Body of pancreas (tissue), 4 donors: ENCODE results near the gene RAB15. TPM values are rescaled to one million over a fixed set of nuclear protein-coding genes. Genes with fewer than 3 reads are reported as not detected.
A peak's percentile ranks its signal among the peaks of the same experiment; 100 is the strongest.

Source experiments
- ATAC-seq: fragments of 150-250 bp; one replicate; pipeline ENCODE4 v1.9.1; 2016
- DNase-seq, 4 donors: peaks; one replicate each; pipeline ENCODE4 v3.0.0-alpha.2; 2019
- H3K27ac ChIP-seq, 4 donors: fragments of 200-600 bp; sonication (generic); 1 replicate in 3 of 4; 2 replicates in 1 of 4; pipeline versions ENCODE4 v1.5.1 to v1.6.1; 2016 to 2019; ENCODE audit warnings: mild to moderate bottlenecking in 1 of 4, mixed read lengths in 1 of 4, moderate library complexity in 1 of 4
- H3K27me3 ChIP-seq, 2 donors: fragments of 200-600 bp; sonication (generic); one replicate each; pipeline ENCODE4 v1.6.0; 2016; ENCODE audit warnings: mild to moderate bottlenecking in 1 of 2
- H3K36me3 ChIP-seq, 2 donors: fragments of 200-600 bp; sonication (generic); replicated peaks in 1 of 2; 2 replicates each; pipeline ENCODE4 v1.5.1; 2016; ENCODE audit warnings: low read depth in 2 of 2; ENCODE audit not compliant: insufficient read depth in 1 of 2
- H3K4me1 ChIP-seq: fragments of 200-600 bp; sonication (generic); one replicate; pipeline ENCODE4 v1.6.0; 2016
- H3K4me3 ChIP-seq, 2 donors: fragments of 200-600 bp; sonication (generic); 1 replicate in 1 of 2; 2 replicates in 1 of 2; pipeline ENCODE4 v1.5.1; 2016 to 2019
- H3K9me3 ChIP-seq, 3 donors: fragments of 200-600 bp; sonication (generic); 1 replicate in 2 of 3; 2 replicates in 1 of 3; pipeline ENCODE4 v1.5.1; 2016
- POLR2A ChIP-seq, 3 donors: fragments of 450-650 bp; IDR thresholded peaks; one replicate each; pipeline ENCODE4 v1.6.1; 2016; ENCODE audit warnings: antibody characterized with exemption in 3 of 3, mild to moderate bottlenecking in 2 of 3
- WGBS, 2 donors: methylation state at CpG; one replicate each; pipeline ENCODE4 v1.1.5; 2017; 5-methylcytosine and 5-hydroxymethylcytosine counted together
- intact Hi-C: fragments of 100-400 bp; cut with DNase I; formaldehyde crosslinking; loops from one replicate; pipeline ENCODE4 v1.15.1; 2023
- total RNA-seq, 2 donors: library from RNA; depleted of rRNA; stranded (reverse); fragments of >200 nt; gene quantifications; one replicate each; pipeline ENCODE4 v1.1.0, GENCODE V29; 2016
- TF ChIP-seq, protein P1 (sequence below), 7 experiments: fragments of 450-650 bp in 4 of 7; fragments of 200-600 bp in 3 of 7; sonication (generic) in 3 of 7; IDR thresholded peaks; one replicate each; pipeline ENCODE4 v1.5.1; 2016 to 2019; ENCODE audit warnings: antibody characterized with exemption in 7 of 7

The RAB15 gene
- 10 to 100 TPM; 10.1 to 19.8 TPM for total RNA-seq

DNA sequence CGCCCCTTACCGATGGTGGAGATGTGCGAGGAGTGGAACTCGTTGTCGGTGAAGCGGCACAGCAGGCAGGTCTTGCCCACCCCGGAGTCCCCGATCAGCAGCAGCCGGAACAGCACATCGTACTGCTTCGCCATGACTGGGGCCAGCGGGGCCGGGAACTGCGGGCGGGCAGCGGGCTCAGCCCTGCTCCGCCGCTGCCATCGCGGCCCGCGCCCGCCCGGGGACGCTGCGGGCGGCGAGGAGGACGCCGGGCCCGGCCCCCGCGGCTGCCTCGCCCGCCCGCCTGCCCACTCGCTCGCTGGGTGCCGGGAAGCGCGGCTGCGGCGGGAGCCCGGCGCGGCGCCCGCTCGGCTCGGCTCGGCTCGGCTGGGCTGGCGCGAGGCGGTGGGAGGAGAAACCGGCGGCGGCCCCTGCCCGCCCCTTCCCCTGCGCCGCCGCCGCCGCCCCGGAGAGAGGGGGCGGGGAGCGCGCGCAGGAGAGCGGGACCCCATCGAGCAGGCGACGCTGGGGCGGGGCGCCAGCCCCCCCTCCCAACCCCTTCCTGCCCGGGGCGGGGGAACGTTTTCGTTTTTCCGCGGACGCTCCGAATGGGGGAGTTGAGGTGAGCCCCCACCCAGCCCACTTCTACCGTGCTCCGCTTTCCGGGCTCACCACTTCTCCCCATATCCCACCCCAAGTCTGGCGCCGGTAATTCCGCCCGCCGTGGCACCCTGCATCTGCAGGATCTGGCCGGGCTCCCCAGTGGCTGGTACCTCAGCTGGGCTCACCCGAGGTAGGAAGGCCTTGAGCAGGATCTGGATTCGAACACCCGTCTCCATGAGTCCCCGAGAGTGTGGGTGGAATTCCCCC lies at the start of gene RAB15:
Gene RAB15 (minus strand): TSS at position 394 of the 849 bp plus-strand sequence. CDS start 260 bp downstream, at position 134.
- intact Hi-C loops = loop anchor here (10.0 kb wide), 1 partner anchor 147 kb away; no protein-coding TSS in a partner anchor
- peak within 1 kb of the TSS in 1 of 4 donors; percentile 48 for H3K27ac ChIP-seq

DNA sequence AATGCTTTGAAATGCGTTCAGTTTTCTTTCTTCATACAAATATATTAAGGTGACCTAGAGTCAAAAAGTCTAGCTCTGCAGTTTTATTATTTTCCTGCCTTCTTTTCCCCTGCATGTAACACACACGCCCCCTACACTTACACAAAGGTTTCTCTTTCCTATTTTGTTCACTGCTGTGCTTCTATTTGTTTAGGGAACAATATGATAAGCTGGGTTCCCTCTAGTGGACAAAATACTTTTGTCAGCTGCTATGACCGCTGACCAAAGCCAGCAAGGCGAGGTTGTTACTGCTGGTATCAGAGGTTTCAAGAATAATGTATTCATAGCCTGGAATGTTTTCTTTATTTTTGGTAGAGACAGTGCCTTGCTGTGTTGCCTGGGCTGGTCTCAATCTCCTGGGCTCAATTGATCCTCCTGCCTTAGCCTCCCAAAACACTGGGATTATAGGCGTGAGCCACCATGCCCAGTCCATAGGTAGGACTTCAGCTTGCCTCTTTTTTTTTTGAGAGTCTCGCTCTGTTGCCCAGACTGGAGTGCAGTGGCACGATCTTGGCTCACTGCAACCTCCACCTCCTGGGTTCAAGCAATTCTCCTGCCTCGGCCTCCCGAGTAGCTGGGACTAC lies 47.9 kb upstream of the RAB15 start:
- peak; percentile 89 for ATAC-seq
- DNase-seq = peak; percentile 34 to 65 (median 48)
- Histone ChIP-seq H3K4me3 (no peak overlapping the region), H3K27me3 (no peaks in the 10 kb centered on the region), H3K9me3 (no peaks in the 10 kb centered on the region), H3K4me1 (peaks cover 9% of the 10 kb centered on the region), H3K27ac (no peak overlapping the region), H3K36me3 (no peaks in the 10 kb centered on the region)
- WGBS, 2 donors = 52 to 53% methylated on average over 9 of the region's 9 CpGs
- intact Hi-C loops = no loop called here
- no peak for TF ChIP-seq POLR2A (IDR thresholded peaks at IDR 0.05)
- TF ChIP-seq, protein P1, sequence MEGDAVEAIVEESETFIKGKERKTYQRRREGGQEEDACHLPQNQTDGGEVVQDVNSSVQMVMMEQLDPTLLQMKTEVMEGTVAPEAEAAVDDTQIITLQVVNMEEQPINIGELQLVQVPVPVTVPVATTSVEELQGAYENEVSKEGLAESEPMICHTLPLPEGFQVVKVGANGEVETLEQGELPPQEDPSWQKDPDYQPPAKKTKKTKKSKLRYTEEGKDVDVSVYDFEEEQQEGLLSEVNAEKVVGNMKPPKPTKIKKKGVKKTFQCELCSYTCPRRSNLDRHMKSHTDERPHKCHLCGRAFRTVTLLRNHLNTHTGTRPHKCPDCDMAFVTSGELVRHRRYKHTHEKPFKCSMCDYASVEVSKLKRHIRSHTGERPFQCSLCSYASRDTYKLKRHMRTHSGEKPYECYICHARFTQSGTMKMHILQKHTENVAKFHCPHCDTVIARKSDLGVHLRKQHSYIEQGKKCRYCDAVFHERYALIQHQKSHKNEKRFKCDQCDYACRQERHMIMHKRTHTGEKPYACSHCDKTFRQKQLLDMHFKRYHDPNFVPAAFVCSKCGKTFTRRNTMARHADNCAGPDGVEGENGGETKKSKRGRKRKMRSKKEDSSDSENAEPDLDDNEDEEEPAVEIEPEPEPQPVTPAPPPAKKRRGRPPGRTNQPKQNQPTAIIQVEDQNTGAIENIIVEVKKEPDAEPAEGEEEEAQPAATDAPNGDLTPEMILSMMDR (IDR thresholded peaks at IDR 0.05) = peak in 6 of 7 experiments; percentile 59 to 84 (median 72)

More for the DNA sequence above, at the start of gene RAB15:
- Histone ChIP-seq H3K4me1 (peaks cover 17% of the 10 kb centered on the region), H3K9me3 (no peaks in the 10 kb centered on the region), H3K36me3 (no peaks in the 10 kb centered on the region), H3K4me3 (peak within 1 kb of the TSS; percentile 8 to 70), H3K27me3 (no peaks in the 10 kb centered on the region)
- no peak for TF ChIP-seq POLR2A (IDR thresholded peaks at IDR 0.05)
- TF ChIP-seq, protein P1 (IDR thresholded peaks at IDR 0.05) = peak in 2 of 7 experiments; percentile 14 to 22
- DNase-seq = peak; percentile 32 to 63 (median 42)
- ATAC-seq = peak; percentile 82
- WGBS, 2 donors = 0 to 1% methylated on average over 14 to 52 of the region's 96 CpGs

DNA sequence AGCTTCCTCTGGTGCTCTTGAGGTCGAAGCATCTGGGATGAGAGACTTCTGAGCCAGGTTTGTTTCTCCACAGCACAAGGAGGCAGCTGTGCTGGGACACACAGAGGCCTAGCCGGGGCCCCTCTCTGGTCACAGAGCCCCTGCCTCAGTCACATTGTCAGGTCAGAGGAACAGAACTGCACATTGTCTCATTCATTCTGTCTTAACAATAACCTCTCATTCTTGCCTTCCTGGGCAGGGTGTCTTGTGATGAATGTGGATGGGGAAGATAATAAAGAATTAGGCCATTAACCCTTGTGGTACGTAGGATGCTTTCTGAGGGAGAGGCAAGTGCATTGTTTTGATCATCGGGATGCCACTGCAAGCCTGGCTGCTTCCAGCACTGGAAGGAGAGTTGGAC lies 44.3 kb upstream of the RAB15 start:
- ATAC-seq (no peak), DNase-seq (no peak)
- H3K4me3 ChIP-seq = no peak overlapping the region
- peaks cover 9% of the 10 kb centered on the region for H3K4me1 ChIP-seq
- no peaks in the 10 kb centered on the region for H3K27me3 ChIP-seq
- no peak overlapping the region for H3K27ac ChIP-seq
- TF ChIP-seq, protein P1 (IDR thresholded peaks at IDR 0.05) = no peak
- TF ChIP-seq POLR2A (IDR thresholded peaks at IDR 0.05) = no peak
- no peaks in the 10 kb centered on the region for H3K36me3 ChIP-seq
- WGBS, 2 donors = 90% methylated on average over 4 of the region's 4 CpGs
- H3K9me3 ChIP-seq = no peaks in the 10 kb centered on the region
- intact Hi-C loops = no loop called here

DNA sequence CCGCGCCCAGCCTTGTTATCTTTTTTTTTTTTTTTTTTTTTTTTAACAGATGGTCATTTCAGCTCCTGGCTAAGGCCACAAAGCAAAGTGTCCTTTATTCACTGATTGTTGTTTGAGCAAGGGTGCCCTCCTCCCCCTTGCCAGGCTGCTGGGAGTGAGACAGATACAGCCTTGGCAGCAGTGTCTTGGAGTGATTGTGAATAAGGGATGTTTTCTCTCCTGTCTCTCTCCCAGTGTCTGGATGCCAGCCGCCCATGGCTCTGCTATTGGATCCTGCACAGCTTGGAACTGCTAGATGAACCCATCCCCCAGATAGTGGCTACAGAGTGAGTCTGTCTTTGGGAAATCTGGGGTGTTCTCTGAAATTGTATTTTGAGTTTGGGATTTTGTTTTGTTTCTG lies 43.3 kb upstream of the RAB15 start:
- Histone ChIP-seq H3K9me3 (no peaks in the 10 kb centered on the region), H3K27me3 (no peaks in the 10 kb centered on the region), H3K36me3 (no peaks in the 10 kb centered on the region), H3K4me3 (no peak overlapping the region), H3K27ac (no peak overlapping the region), H3K4me1 (peaks cover 9% of the 10 kb centered on the region)
- WGBS, 2 donors = 74 to 82% methylated on average over 3 of the region's 3 CpGs
- intact Hi-C loops = no loop called here
- TF ChIP-seq POLR2A (IDR thresholded peaks at IDR 0.05) = no peak
- TF ChIP-seq, protein P1 (IDR thresholded peaks at IDR 0.05) = no peak
- ATAC-seq (no peak), DNase-seq (peak in 1 of 4 donors; percentile 16)
